Measurements from ENCODE around the gene LDLRAP1. TPM values are rescaled to one million over a fixed set of nuclear protein-coding genes. Genes with fewer than 3 reads are reported as not detected.

LDLRAP1 gene
- polyA plus RNA-seq, 1 donor from 2014 or later, result 0.22 TPM

DNA sequence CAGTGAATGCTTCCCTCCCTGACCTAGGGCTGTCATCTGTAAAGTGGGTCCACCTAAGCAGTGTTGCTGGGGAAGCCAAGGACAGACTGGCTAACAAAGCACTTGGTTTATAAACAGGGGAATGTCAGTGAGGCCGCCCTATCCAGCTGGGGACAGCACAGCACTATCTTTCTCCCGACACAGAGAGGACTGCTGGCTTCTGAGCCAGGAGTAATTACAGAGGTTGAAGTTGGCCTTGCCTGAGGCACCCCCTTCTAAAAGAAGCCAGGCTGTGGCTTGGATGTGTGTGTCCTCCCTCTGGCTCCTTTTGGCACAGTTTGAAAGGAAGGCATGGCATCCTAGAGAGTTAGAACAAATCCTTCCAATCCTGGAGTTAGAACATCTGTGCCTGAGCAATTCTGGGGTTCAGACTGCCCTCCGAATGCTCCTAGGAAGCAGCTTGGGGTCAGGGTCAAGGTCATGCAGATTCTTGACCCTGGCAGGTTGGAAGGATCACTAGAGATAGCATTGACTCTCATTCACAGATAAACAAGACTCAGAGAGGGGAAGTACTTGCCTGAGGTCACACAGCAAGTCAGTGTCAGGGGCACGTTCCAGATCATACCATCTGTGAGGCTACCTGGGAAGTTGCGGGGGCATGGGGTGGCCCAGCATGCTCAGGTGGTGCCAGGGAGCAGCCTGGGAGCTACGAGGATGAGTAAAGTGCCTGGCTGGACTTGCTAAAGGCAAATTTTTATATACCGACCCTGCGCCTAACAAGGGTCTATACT, 1.3 kb upstream of the LDLRAP1 start:
- no peaks in the 10 kb centered on the region for H3K79me2 ChIP-seq (replicated peaks; ENCODE audit: insufficient read depth, low read length)
- H4K20me1 ChIP-seq (ENCODE audit: insufficient read depth), result no peaks in the 10 kb centered on the region
- H3K27ac ChIP-seq (ENCODE audit: low read length), result no peak overlapping the region
- no peaks in the 10 kb centered on the region for H3K9me3 ChIP-seq (ENCODE audit: low read length)
- H2AFZ ChIP-seq (ENCODE audit: low read depth, low read length), result no peak overlapping the region
- no peaks in the 10 kb centered on the region for H3F3A ChIP-seq (ENCODE audit: insufficient read depth, low read length, poor library complexity, severe bottlenecking)
- H3K27me3 ChIP-seq (ENCODE audit: insufficient read depth, low read depth, low read length), result peaks cover 35% of the 10 kb centered on the region
- no peaks in the 10 kb centered on the region for H3K36me3 ChIP-seq (ENCODE audit: insufficient read depth, low read length)
- H3K9me2 ChIP-seq (ENCODE audit: insufficient read depth, low read length), result no peaks in the 10 kb centered on the region
- H3K4me3 ChIP-seq (ENCODE audit: low read length), result no peak overlapping the region
- H3K9ac ChIP-seq (ENCODE audit: low read length), result no peak overlapping the region
- H3K4me2 ChIP-seq (ENCODE audit: low read length), result no peak overlapping the region
- TF ChIP-seq, protein P1, sequence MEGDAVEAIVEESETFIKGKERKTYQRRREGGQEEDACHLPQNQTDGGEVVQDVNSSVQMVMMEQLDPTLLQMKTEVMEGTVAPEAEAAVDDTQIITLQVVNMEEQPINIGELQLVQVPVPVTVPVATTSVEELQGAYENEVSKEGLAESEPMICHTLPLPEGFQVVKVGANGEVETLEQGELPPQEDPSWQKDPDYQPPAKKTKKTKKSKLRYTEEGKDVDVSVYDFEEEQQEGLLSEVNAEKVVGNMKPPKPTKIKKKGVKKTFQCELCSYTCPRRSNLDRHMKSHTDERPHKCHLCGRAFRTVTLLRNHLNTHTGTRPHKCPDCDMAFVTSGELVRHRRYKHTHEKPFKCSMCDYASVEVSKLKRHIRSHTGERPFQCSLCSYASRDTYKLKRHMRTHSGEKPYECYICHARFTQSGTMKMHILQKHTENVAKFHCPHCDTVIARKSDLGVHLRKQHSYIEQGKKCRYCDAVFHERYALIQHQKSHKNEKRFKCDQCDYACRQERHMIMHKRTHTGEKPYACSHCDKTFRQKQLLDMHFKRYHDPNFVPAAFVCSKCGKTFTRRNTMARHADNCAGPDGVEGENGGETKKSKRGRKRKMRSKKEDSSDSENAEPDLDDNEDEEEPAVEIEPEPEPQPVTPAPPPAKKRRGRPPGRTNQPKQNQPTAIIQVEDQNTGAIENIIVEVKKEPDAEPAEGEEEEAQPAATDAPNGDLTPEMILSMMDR (IDR thresholded peaks at IDR 0.05; ENCODE audit: poor library complexity, severe bottlenecking), result no peak
- no peak for TF ChIP-seq EP300 (conservative IDR thresholded peaks at IDR 0.05; ENCODE audit: poor library complexity, severe bottlenecking)
- TF ChIP-seq EZH2 (IDR thresholded peaks at IDR 0.05; ENCODE audit: borderline replicate concordance, insufficient read depth, low read length, poor library complexity, severe bottlenecking), result no peak
- no peak for TF ChIP-seq POLR2AphosphoS5 (IDR thresholded peaks at IDR 0.05)
- no peak for TF ChIP-seq SMC3 (conservative IDR thresholded peaks at IDR 0.05; ENCODE audit: poor library complexity)

DNA sequence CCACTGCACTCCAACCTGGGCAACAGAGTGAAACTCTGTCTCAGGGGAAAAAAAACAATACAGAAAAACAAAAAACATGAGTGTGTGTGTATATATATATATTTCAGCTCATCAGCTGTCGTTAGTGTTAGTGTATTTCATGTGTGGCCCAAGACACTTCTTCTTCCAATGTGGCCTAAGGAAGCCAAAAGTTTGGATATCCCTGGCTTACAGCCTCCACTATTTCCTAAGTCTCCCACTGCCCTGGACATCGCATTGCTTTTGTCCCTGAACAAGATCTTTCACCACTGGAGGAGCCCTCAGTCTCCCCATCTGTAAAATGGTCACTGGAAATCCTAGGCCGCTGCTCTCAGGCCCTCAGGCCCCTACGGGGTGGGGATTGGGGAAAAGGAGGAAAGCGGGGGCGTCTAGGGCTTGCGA, 391 bp upstream of the LDLRAP1 start:
- no peaks in the 10 kb centered on the region for H3K9me2 ChIP-seq (ENCODE audit: insufficient read depth, low read length)
- H4K20me1 ChIP-seq (ENCODE audit: insufficient read depth), result no peaks in the 10 kb centered on the region
- H3K9me3 ChIP-seq (ENCODE audit: low read length), result no peaks in the 10 kb centered on the region
- peak overlapping the region; percentile 59 for H3K4me3 ChIP-seq (ENCODE audit: low read length)
- H3K4me2 ChIP-seq (ENCODE audit: low read length), result no peak overlapping the region
- no peak for TF ChIP-seq POLR2AphosphoS5 (IDR thresholded peaks at IDR 0.05)
- TF ChIP-seq RAD21 (conservative IDR thresholded peaks at IDR 0.05), result no peak
- H3K27me3 ChIP-seq (ENCODE audit: insufficient read depth, low read depth, low read length), result peaks cover 35% of the 10 kb centered on the region
- no peaks in the 10 kb centered on the region for H3K79me2 ChIP-seq (replicated peaks; ENCODE audit: insufficient read depth, low read length)
- no peak overlapping the region for H3K9ac ChIP-seq (ENCODE audit: low read length)
- no peak overlapping the region for H3K27ac ChIP-seq (ENCODE audit: low read length)
- no peak overlapping the region for H2AFZ ChIP-seq (ENCODE audit: low read depth, low read length)
- H3K36me3 ChIP-seq (ENCODE audit: insufficient read depth, low read length), result no peaks in the 10 kb centered on the region
- no peaks in the 10 kb centered on the region for H3F3A ChIP-seq (ENCODE audit: insufficient read depth, low read length, poor library complexity, severe bottlenecking)

DNA sequence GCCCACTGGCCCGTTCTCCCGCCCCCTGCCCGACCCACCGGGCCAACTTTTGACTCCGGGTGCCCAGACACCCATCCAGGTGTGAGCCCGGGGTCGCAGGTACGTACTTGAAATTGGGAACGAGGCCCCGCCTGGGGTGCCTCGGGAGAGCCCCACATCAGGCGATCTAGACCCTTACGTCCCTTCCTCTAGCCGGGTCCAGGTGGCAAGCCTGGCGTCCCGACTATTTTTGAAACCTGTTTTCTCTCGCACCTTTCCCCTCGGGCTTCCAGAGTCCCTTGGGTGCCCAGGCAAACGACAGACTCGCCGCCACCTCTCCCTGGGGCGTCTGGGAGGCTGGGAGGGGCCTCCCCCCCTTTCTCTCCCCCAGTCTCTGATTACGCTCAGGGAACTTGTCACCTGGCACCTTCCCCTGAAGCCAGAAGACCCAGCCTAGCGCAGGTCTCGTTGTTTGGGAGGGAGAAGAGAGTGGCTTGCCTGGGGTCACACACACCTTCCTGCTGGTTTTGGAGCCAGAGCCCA, 898 bp downstream of the LDLRAP1 start:
- no peak overlapping the region for H3K27ac ChIP-seq (ENCODE audit: low read length)
- H3K9ac ChIP-seq (ENCODE audit: low read length), result no peak overlapping the region

More for the DNA sequence above, 898 bp downstream of the LDLRAP1 start:
- Histone ChIP-seq H4K20me1 (ENCODE audit: insufficient read depth) (no peaks in the 10 kb centered on the region), H3K4me3 (ENCODE audit: low read length) (peak overlapping the region; percentile 59), H3F3A (ENCODE audit: insufficient read depth, low read length, poor library complexity, severe bottlenecking) (no peaks in the 10 kb centered on the region), H3K9me2 (ENCODE audit: insufficient read depth, low read length) (no peaks in the 10 kb centered on the region), H2AFZ (ENCODE audit: low read depth, low read length) (no peak overlapping the region), H3K4me2 (ENCODE audit: low read length) (no peak overlapping the region), H3K79me2 (replicated peaks; ENCODE audit: insufficient read depth, low read length) (no peaks in the 10 kb centered on the region), H3K9me3 (ENCODE audit: low read length) (no peaks in the 10 kb centered on the region), H3K36me3 (ENCODE audit: insufficient read depth, low read length) (no peaks in the 10 kb centered on the region), H3K27me3 (ENCODE audit: insufficient read depth, low read depth, low read length) (peaks cover 35% of the 10 kb centered on the region)
- TF ChIP-seq TAF1 (IDR thresholded peaks at IDR 0.05; ENCODE audit: low read depth), result no peak
- peak; percentile 16 for TF ChIP-seq EZH2 (IDR thresholded peaks at IDR 0.05; ENCODE audit: borderline replicate concordance, insufficient read depth, low read length, poor library complexity, severe bottlenecking)
- TF ChIP-seq, protein P2, sequence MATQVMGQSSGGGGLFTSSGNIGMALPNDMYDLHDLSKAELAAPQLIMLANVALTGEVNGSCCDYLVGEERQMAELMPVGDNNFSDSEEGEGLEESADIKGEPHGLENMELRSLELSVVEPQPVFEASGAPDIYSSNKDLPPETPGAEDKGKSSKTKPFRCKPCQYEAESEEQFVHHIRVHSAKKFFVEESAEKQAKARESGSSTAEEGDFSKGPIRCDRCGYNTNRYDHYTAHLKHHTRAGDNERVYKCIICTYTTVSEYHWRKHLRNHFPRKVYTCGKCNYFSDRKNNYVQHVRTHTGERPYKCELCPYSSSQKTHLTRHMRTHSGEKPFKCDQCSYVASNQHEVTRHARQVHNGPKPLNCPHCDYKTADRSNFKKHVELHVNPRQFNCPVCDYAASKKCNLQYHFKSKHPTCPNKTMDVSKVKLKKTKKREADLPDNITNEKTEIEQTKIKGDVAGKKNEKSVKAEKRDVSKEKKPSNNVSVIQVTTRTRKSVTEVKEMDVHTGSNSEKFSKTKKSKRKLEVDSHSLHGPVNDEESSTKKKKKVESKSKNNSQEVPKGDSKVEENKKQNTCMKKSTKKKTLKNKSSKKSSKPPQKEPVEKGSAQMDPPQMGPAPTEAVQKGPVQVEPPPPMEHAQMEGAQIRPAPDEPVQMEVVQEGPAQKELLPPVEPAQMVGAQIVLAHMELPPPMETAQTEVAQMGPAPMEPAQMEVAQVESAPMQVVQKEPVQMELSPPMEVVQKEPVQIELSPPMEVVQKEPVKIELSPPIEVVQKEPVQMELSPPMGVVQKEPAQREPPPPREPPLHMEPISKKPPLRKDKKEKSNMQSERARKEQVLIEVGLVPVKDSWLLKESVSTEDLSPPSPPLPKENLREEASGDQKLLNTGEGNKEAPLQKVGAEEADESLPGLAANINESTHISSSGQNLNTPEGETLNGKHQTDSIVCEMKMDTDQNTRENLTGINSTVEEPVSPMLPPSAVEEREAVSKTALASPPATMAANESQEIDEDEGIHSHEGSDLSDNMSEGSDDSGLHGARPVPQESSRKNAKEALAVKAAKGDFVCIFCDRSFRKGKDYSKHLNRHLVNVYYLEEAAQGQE (IDR thresholded peaks at IDR 0.05; ENCODE audit: borderline replicate concordance), result no peak
- TF ChIP-seq POLR2AphosphoS5 (IDR thresholded peaks at IDR 0.05), result no peak
- TF ChIP-seq, protein P1 (IDR thresholded peaks at IDR 0.05; ENCODE audit: poor library complexity, severe bottlenecking), result no peak
- no peak for TF ChIP-seq EP300 (conservative IDR thresholded peaks at IDR 0.05; ENCODE audit: poor library complexity, severe bottlenecking)
